Pancreas (tissue), 10 donors: ENCODE measurements around the gene ACSBG1. TPM values are rescaled to one million over a fixed set of nuclear protein-coding genes. Genes with fewer than 3 reads are reported as not detected.

Experiments
- ATAC-seq, 4 donors: fragments of 200-7000 bp; cut with Tn5 transposase; one replicate each; pipeline versions ENCODE4 v1.8.0 to v1.9.1; 2020; ENCODE audit warnings: mild to moderate bottlenecking in 4 of 4, moderate library complexity in 4 of 4
- DNase-seq, 6 donors: peaks; one replicate each; pipeline ENCODE4 v3.0.0-alpha.2; 2020
- FAIRE-seq: peaks from 2 replicates; lab custom pipeline; 2012; peaks lifted over from hg19 to GRCh38; lab: Jason Lieb, UNC
- H3K27ac ChIP-seq, 4 donors: fragments of 200-600 bp; sonication (generic); 1 replicate in 3 of 4; 2 replicates in 1 of 4; pipeline versions ENCODE4 v1.5.0 to v1.8.0; 2020
- H3K27me3 ChIP-seq, 4 donors: fragments of 200-600 bp; one replicate each; pipeline ENCODE4 v1.8.0; 2021
- H3K36me3 ChIP-seq, 3 donors: fragments of 200-600 bp; sonication (generic) in 1 of 3; one replicate each; pipeline versions ENCODE4 v1.5.0 to v1.8.0; 2020 to 2021
- H3K4me1 ChIP-seq, 3 donors: fragments of 200-600 bp; one replicate each; pipeline ENCODE4 v1.8.0; 2021
- H3K4me3 ChIP-seq, 4 donors: fragments of 200-600 bp; sonication (generic) in 2 of 4; one replicate each; pipeline versions ENCODE4 v1.5.0 to v1.8.0; 2020 to 2021
- H3K9me3 ChIP-seq, 4 donors: fragments of 200-600 bp; one replicate each; pipeline ENCODE4 v1.8.0; 2021
- WGBS, 2 donors: extraction: QIAGEN DNeasy Blood & Tissue Kit; methylation state at CpG; one replicate each; pipeline ENCODE4 v1.1.7; 2013; 5-methylcytosine and 5-hydroxymethylcytosine counted together
- intact Hi-C, 3 donors: fragments of 100-400 bp; cut with DNase I; formaldehyde crosslinking; loops; one replicate each; pipeline versions ENCODE4 v1.11.1 to v1.14.2; 2022
- polyA plus RNA-seq, 2 donors: library from polyadenylated mRNA; stranded (reverse); fragments of 200-250 nt; gene quantifications; one replicate each; pipeline ENCODE4 v1.2.3, GENCODE V29; 2013
- total RNA-seq, 6 donors: library from RNA; stranded (reverse); fragmentation: NEBNext Ultra II Directional in 4 of 6; extraction: Animal tissue kit (Norgen Biotek cat#: 25700) in 4 of 6; gene quantifications; one replicate each; pipeline versions ENCODE4 v1.2.1 to v1.2.4, GENCODE V29; 2021 to 2023
- TF ChIP-seq, protein P1 (sequence below), 4 donors: fragments of 200-600 bp; sonication (generic) in 3 of 4; IDR thresholded peaks; one replicate each; pipeline versions ENCODE4 v1.5.0 to v1.8.0; 2021; ENCODE audit warnings: antibody characterized with exemption in 4 of 4
- donor health status: healthy with polysubstance abuse.
- donor health status: DM: no; HTN: no; CAD: no; lungs with moderate emphysema.
- donor health status: DM: no; HTN: no; CAD: no.
- donor health status: control.
- donor health status: control.
- donor health status: Bipolar disorder and iron deficiency.
- donor health status: DM: yes; HTN: yes; CAD: no.
- donor health status: DM: no; HTN: no; CAD: no.
- donor health status: DM: no; HTN: no; CAD: no.
- donor health status: DM: yes; HTN: yes; CAD: no.

The ACSBG1 gene
- total and polyA plus RNA-seq, 8 donors, result 0.04 to 0.12 (median 0.04) TPM; not detected in 5

DNA sequence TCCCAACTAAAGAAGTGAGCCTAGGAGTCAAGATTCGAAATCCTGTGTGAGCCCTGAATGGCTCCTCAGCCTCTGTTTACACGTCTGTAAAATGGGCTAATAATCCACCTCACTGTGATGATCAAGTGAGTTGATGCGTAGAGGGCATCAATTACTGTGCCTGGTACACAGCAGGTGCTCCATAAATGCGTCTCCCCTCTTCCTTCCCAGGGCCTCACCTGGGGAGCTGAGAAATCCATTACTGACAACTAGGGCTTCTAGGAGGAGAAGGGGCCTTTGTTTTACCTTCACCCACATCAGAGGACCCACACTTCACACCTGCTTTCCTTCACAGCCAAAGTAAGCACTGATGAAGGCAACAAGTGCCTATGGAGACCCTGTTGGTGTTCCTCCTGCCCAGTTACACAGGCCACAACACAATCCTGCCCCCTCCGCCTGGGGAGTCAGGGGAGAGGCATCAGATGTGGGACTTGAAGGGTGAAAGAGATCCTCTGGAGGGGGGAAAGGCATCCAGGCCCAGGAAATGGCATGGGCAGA is 104.5 kb downstream of the ACSBG1 start:
- intact Hi-C loops, result loop anchor here in 1 of 3 donors (10.0 kb wide), 1 partner anchor 65 kb away; no protein-coding TSS in a partner anchor
- TF ChIP-seq, protein P1, sequence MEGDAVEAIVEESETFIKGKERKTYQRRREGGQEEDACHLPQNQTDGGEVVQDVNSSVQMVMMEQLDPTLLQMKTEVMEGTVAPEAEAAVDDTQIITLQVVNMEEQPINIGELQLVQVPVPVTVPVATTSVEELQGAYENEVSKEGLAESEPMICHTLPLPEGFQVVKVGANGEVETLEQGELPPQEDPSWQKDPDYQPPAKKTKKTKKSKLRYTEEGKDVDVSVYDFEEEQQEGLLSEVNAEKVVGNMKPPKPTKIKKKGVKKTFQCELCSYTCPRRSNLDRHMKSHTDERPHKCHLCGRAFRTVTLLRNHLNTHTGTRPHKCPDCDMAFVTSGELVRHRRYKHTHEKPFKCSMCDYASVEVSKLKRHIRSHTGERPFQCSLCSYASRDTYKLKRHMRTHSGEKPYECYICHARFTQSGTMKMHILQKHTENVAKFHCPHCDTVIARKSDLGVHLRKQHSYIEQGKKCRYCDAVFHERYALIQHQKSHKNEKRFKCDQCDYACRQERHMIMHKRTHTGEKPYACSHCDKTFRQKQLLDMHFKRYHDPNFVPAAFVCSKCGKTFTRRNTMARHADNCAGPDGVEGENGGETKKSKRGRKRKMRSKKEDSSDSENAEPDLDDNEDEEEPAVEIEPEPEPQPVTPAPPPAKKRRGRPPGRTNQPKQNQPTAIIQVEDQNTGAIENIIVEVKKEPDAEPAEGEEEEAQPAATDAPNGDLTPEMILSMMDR (IDR thresholded peaks at IDR 0.05), result no peak
- FAIRE-seq (no peak), DNase-seq (no peak), ATAC-seq (no peak)
- Histone ChIP-seq H3K4me1 (peaks cover 0 to 8% (median 0%) of the 10 kb centered on the region in 3 donors), H3K36me3 (no peaks in the 10 kb centered on the region), H3K4me3 (no peak overlapping the region), H3K27ac (no peak overlapping the region), H3K9me3 (no peaks in the 10 kb centered on the region), H3K27me3 (no peaks in the 10 kb centered on the region)
- 84% methylated on average over 5 of the region's 5 CpGs for WGBS, 2 donors

- H3K36me3 ChIP-seq, result no peaks in the 10 kb centered on the region
- H3K9me3 ChIP-seq, result no peaks in the 10 kb centered on the region
- 45 to 58% methylated on average over 7 to 8 of the region's 8 CpGs for WGBS, 2 donors
- H3K27ac ChIP-seq, result no peak overlapping the region
- H3K4me1 ChIP-seq, result peaks cover 0 to 8% (median 0%) of the 10 kb centered on the region in 3 donors
- TF ChIP-seq, protein P1 (IDR thresholded peaks at IDR 0.05), result no peak
- H3K4me3 ChIP-seq, result no peak overlapping the region
- FAIRE-seq (no peak), ATAC-seq (no peak), DNase-seq (peak in 1 of 6 donors; percentile 34)
- intact Hi-C loops, result loop anchor here in 1 of 3 donors (10.0 kb wide), 1 partner anchor 66 kb away; no protein-coding TSS in a partner anchor
- H3K27me3 ChIP-seq, result no peaks in the 10 kb centered on the region
Observed at GRCh38 chr15:78129077-78129750, 105.2 kb downstream of the ACSBG1 start.

DNA sequence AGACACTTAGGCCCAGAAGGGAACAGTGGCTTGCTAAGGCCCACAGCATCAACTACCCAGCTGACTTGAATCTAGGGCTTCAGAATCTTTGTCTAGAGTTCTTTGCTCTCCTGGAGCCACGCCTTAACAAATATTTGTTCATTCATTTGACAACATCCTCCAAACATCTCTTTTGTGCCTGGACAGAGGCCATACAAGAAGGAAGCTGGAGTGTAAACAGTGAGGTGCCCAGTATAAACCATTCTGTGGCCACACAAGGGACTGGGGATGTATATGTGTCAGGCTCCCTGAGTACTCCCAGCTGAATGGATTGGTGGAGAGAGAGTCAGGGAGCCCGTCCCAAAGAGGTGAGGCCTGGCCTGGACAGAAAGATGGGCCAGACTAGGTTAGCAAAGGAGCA is 106.5 kb downstream of the ACSBG1 start:
- no peaks in the 10 kb centered on the region for H3K9me3 ChIP-seq
- FAIRE-seq, result no peak
- H3K27me3 ChIP-seq, result no peaks in the 10 kb centered on the region
- no peak for DNase-seq
- H3K4me1 ChIP-seq, result peaks cover 0 to 8% (median 0%) of the 10 kb centered on the region in 3 donors
- ATAC-seq, result no peak
- TF ChIP-seq, protein P1 (IDR thresholded peaks at IDR 0.05), result no peak
- WGBS, 2 donors, result 75 to 77% methylated on average over 2 of the region's 2 CpGs
- no peak overlapping the region for H3K4me3 ChIP-seq
- no peak overlapping the region for H3K27ac ChIP-seq
- intact Hi-C loops, result loop anchor here in 1 of 3 donors (10.0 kb wide), 1 partner anchor 67 kb away; no protein-coding TSS in a partner anchor
- no peaks in the 10 kb centered on the region for H3K36me3 ChIP-seq

- Histone ChIP-seq H3K36me3 (no peaks in the 10 kb centered on the region), H3K27me3 (no peaks in the 10 kb centered on the region), H3K4me1 (no peaks in the 10 kb centered on the region), H3K9me3 (no peaks in the 10 kb centered on the region), H3K27ac (no peak overlapping the region), H3K4me3 (no peak overlapping the region)
- ATAC-seq, result no peak
- WGBS, 2 donors, result 80 to 88% methylated on average over 3 of the region's 3 CpGs
- FAIRE-seq, result no peak
- intact Hi-C loops, result loop anchor here in 1 of 3 donors (10.0 kb wide), 1 partner anchor 70 kb away; no protein-coding TSS in a partner anchor
- DNase-seq, result no peak
- TF ChIP-seq, protein P1 (IDR thresholded peaks at IDR 0.05), result no peak
Observed at GRCh38 chr15:78125267-78125666, 109.1 kb downstream of the ACSBG1 start.
